Inflammatory macrophage (primary cell): ENCODE data around the gene PPFIA2.
"Not testable (repeated sequence)": the region's sequence is repeated elsewhere in the genome, so short reads cannot be mapped to it uniquely, and the experiment has no call there.

ENCODE experiments used
- DNase-seq, 2 donors: peaks; one replicate each; pipeline ENCODE4 v3.0.0-alpha.2; 2020 to 2022

Gene PPFIA2

DNA sequence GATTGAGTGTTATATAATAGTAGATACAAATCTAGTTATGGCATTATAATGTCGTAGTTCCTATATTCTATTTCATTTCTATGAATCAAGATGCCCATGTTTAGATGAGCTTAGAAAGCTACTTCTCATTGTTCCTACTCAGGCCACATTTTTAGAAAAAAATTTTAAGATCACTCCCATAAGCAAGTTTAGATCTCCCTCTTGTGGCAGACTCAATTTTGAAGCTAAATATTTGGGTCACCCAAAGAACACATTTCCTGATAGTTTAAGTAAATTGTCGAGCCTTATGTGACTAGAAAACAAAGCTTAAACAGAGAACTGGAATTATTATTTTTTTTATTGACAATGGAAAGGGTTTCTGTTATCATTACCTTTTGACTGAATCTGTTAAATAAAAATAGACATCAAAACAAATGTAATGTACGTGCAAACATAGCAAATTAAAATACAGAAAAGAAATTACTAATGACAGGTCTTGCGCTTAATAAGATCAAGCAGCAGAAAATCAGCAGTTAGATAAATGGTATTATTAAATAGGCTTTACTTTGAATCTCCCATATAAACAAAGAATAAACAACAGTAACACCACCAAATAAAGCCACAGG lies 501.1 kb downstream of the PPFIA2 start:
- no peak for DNase-seq

DNA sequence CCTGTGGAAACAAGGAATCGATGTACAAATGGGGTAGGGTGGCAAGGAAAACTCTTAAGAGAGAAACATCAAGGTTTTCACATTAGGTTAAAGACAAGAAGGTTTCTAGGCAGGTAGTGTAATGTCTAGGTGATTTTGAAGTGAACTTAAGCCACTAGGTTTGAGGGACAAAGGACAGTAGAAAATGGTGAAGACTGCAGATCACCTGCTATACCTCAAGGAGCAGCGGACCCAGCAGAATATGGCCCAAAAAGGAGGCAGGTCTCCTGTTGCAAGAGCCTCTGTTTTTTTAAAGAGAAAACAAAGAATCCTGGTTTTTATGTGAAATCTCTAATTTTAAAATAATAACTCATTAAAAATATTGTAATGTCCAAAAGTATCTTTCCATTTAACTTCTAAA lies 503.2 kb downstream of the PPFIA2 start:
- DNase-seq, result no peak

DNA sequence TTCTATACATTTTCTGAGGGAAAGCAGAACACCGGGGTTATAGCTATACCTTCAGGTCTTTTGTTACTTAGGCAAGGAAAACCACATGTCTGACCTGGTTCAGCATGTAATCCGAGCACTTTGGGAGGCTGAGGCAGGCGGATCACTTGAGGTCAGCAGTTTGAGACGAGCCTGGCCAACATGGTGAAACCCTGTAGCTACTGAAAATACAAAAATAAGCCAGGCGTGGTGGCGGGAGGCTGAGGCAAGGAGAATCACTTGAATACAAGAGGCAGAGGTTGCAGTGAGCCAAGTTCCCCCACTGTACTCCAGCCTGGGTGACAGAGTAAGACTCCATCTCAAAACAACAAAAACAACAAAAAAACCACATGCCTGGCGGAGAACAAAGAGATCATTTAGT lies 503.7 kb downstream of the PPFIA2 start:
- no peak for DNase-seq

DNA sequence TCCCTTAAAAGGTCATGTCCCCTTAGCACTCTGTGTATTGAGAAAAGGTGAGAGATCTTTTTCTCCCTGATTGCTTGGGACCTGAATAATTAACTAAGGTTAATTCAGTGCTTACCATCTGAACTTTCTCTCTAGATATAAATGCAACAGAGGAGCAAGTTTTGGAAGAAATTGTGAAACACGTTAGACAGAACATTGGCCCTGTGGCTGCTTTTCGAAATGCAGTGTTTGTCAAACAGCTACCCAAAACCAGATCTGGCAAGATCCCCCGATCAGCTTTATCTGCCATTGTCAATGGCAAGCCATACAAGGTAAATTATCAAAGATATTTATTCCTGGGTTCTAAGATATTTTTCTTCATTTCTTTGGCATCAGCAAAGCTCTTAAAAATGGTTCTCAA lies 505.8 kb downstream of the PPFIA2 start:
- DNase-seq, result no peak

GRCh38 chr12:81252228-81252627 lies 506.9 kb downstream of the PPFIA2 start:
- DNase-seq, result no peak

DNA sequence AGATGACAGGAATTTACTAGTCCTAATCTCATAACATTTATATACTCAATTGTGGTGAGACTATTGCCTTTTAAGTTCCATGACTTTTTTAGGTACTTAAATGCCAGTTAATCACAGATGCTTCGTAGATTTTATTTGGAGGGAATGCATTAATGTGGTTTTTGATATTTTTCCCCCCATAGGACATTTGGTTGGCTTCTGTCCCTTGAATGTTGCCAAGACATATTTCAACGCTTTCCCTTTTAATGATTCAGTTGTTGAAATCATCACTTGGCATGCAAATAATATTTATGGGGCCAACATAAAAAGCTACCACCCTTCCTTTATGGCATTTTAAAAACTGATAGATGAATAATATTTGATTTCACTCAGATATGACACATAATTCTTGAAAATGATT lies 509.2 kb downstream of the PPFIA2 start:
- DNase-seq, result no peak

DNA sequence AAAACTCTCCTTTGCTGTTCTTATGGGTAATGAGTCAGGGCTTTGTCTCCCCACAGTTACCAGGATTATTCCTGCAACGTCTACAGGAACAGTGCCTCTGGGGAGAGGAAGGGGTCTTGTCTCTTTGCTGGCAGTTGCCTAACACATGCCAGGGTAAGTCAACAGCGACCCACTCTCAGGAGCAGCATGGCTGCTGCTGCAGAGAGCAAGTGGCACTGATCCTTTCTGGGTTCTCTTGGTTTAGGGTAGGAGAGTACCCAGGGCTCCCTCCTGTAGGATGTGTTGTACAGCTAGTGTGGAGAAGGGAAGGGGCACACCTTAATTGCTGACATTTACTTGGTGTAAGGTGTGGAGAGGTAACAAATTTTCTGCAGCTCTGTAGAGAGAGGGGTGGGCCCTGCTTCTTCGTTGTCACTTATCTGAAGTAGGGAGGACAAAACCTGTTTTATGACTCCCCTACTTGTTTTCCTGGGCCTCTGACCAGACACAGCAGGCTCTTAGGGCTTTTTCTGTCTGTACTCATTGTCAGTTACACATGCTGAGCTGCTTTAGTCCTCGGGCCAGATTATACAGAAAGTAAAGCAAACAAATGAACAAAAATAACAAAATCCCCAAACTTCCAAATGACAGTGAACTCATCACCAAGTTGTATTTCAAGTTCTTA lies 513.1 kb downstream of the PPFIA2 start:
- DNase-seq, result no peak

DNA sequence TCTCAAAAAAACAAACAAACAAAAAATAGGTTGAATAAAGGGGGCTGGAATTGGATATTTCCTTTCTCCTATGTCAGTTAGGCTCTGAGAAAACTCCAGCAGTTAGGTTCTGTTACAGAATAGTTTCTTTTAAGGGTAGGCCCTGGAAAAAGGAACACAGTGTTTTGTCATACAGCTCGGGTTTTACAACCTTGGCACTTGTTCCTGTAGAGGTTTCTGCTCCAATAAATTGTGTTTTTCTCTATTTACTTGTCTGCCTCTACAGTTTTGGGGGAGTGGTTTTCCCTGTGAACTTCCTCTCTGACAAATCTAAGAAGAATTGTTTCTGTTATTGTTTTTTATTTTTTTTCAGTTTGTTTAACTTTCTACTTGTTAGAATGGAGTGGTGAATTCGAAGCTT lies 513.7 kb downstream of the PPFIA2 start:
- DNase-seq, result no peak

- no peak for DNase-seq
These were observed 527.4 kb downstream of the PPFIA2 start for GRCh38 chr12:81231574-81232368.

- no peak for DNase-seq
These were observed 529.4 kb downstream of the PPFIA2 start for GRCh38 chr12:81229759-81230158.

GRCh38 chr12:81224626-81225025 lies 534.5 kb downstream of the PPFIA2 start:
- no peak for DNase-seq

GRCh38 chr12:81222846-81223592 lies 536.1 kb downstream of the PPFIA2 start:
- DNase-seq, result no peak

- no peak for DNase-seq
These were observed 537.5 kb downstream of the PPFIA2 start for GRCh38 chr12:81221681-81222080.

- no peak for DNase-seq
These were observed 542.4 kb downstream of the PPFIA2 start for GRCh38 chr12:81216739-81217138.

DNA sequence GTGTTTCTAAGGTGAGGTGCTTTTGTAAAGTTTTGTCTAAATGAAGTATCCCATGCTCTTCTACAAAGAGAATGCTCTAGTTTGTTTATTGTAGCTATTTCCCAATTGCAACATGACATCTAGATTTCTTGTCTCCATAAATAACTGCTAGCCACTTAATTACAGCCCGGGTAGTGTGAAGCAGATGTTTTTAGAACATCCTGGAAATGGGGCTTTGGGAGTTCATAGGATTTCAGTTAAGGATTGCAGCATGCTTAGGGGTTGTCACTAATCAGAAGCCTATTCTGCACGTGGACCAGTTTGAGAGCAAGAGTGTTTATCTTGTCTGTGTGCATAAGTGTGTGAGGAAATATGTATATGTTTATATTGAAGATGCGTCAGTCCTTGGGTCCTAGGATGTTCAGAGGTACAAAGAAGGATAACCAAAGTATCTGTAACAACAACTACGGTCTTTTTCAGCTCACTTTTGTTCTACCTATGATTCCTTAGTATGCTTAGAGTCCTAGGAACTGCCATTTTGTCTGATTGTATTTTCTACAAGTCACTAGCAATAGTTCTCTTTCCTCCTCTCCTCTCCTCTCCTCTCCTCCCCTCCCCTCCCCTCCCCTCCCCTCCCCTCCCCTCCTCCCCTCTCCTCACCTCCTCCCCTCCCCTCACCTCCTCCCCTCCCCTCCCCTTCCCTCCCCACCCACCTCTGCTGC lies 546.0 kb downstream of the PPFIA2 start:
- no peak for DNase-seq

- no peak for DNase-seq
These were observed 547.8 kb downstream of the PPFIA2 start for GRCh38 chr12:81211306-81211705.

GRCh38 chr12:81209772-81210225 lies 549.4 kb downstream of the PPFIA2 start:
- not testable (repeated sequence) for DNase-seq

DNA sequence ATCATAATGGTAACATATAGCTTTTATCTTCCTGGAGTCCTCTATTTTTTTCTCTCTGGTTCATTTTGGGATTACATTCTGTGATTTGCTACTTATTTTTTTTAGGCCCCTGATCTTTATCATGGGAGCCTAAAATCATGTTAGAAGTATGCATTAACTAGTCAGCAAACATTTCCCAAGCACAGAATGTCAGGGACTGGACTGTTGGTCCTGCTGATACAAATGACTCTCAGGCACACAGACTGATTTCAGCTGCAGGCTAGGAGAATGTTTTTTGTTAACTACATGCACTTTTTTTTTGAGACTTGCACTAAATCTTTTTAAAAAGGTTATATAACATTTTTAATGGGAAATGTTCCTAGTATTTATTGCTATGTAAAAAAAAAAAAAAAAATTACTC lies 550.1 kb downstream of the PPFIA2 start:
- no peak for DNase-seq

GRCh38 chr12:81208187-81208911 lies 550.8 kb downstream of the PPFIA2 start:
- no peak for DNase-seq
